Common myeloid progenitor, CD34-positive (primary cell): ENCODE measurements around the gene SIKE1.
"Not testable (repeated sequence)": the region's sequence is repeated elsewhere in the genome, so short reads cannot be mapped to it uniquely, and the experiment has no call there.

Source experiments
- CTCF ChIA-PET: fragments of 350-600 bp; sonication (Branson Sonifier 250); formaldehyde crosslinking; loops from one replicate; lab custom pipeline; 2021; ENCODE audit warnings: antibody characterized with exemption; lab: Charles Lee
- POLR2A ChIA-PET: fragments of 350-600 bp; sonication (Branson Sonifier 250); formaldehyde crosslinking; loops from one replicate; lab custom pipeline; 2021; ENCODE audit warnings: antibody characterized with exemption; lab: Charles Lee
- DNase-seq, 3 donors: peaks; one replicate each; pipeline versions ENCODE4 v3.0.0 to v3.0.0-alpha.2; 2013
- H3K27ac ChIP-seq, 2 experiments: 1 replicate in 1 of 2; 2 replicates in 1 of 2; pipeline ENCODE4 v1.7.0; 2013; ENCODE audit warnings: inconsistent platforms in 2 of 2, low read length in 2 of 2, mild to moderate bottlenecking in 2 of 2, low read depth in 1 of 2, moderate library complexity in 1 of 2; ENCODE audit not compliant: severe bottlenecking in 2 of 2, insufficient read depth in 1 of 2, poor library complexity in 1 of 2
- H3K27me3 ChIP-seq, 5 experiments: replicated peaks in 2 of 5; 1 replicate in 3 of 5; 2 replicates in 2 of 5; pipeline versions ENCODE4 v1.6.1 to v1.7.0; 2013; ENCODE audit warnings: low read length in 4 of 5, mild to moderate bottlenecking in 2 of 5, moderate library complexity in 2 of 5, inconsistent platforms in 1 of 5; ENCODE audit not compliant: insufficient read depth in 5 of 5, control insufficient read depth in 4 of 5
- H3K36me3 ChIP-seq, 4 experiments: 1 replicate in 2 of 4; 2 replicates in 2 of 4; pipeline versions ENCODE4 v1.6.1 to v1.7.0; 2013; ENCODE audit warnings: low read length in 3 of 4, control low read depth in 1 of 4, mild to moderate bottlenecking in 1 of 4; ENCODE audit not compliant: control insufficient read depth in 4 of 4, insufficient read depth in 4 of 4
- H3K4me1 ChIP-seq, 4 experiments: 1 replicate in 3 of 4; 2 replicates in 1 of 4; pipeline versions ENCODE4 v1.6.1 to v1.7.1; 2013; ENCODE audit warnings: low read length in 3 of 4, mild to moderate bottlenecking in 3 of 4, control low read depth in 1 of 4, inconsistent platforms in 1 of 4, moderate library complexity in 1 of 4; ENCODE audit not compliant: control insufficient read depth in 4 of 4, insufficient read depth in 4 of 4; ENCODE audit errors: control extremely low read depth in 1 of 4
- H3K4me3 ChIP-seq, 7 experiments: 1 replicate in 4 of 7; 2 replicates in 3 of 7; pipeline versions ENCODE4 v1.5.1 to v1.7.0; 2013; ENCODE audit warnings: mild to moderate bottlenecking in 7 of 7, low read length in 6 of 7, moderate library complexity in 6 of 7, inconsistent platforms in 2 of 7, low read depth in 2 of 7, control low read depth in 1 of 7; ENCODE audit not compliant: insufficient read depth in 4 of 7, control insufficient read depth in 1 of 7; ENCODE audit errors: extremely low read depth in 1 of 7
- H3K9me3 ChIP-seq, 5 experiments: 1 replicate in 4 of 5; 2 replicates in 1 of 5; pipeline versions ENCODE4 v1.6.1 to v1.7.1; 2013; ENCODE audit warnings: low read length in 4 of 5, mild to moderate bottlenecking in 2 of 5, inconsistent platforms in 1 of 5, low read depth in 1 of 5, moderate library complexity in 1 of 5; ENCODE audit not compliant: control insufficient read depth in 4 of 5, insufficient read depth in 2 of 5; ENCODE audit errors: control extremely low read depth in 1 of 5
- WGBS: methylation state at CpG from one replicate; pipeline ENCODE4 v1.1.5; 2013; ENCODE audit not compliant: insufficient coverage; 5-methylcytosine and 5-hydroxymethylcytosine counted together

The SIKE1 gene

GRCh38 chr1:114803001-114803400 lies 22.5 kb upstream of the SIKE1 start:
- Histone ChIP-seq H3K4me3 (no peak overlapping the region), H3K27ac (no peak overlapping the region), H3K4me1 (no peaks in the 10 kb centered on the region), H3K36me3 (no peaks in the 10 kb centered on the region), H3K9me3 (no peaks in the 10 kb centered on the region), H3K27me3 (no peaks in the 10 kb centered on the region)
- DNase-seq: no peak
- 89% methylated on average over 3 of the region's 3 CpGs for WGBS
- ChIA-PET POLR2A (no interaction called here), CTCF (no interaction called here)

- H3K9me3 ChIP-seq: no peaks in the 10 kb centered on the region
- H3K4me1 ChIP-seq: no peaks in the 10 kb centered on the region
- 100% methylated on average over 2 of the region's 2 CpGs for WGBS
- peaks cover 0 to 2% (median 0%) of the 10 kb centered on the region in 5 experiments for H3K27me3 ChIP-seq
- ChIA-PET POLR2A (no interaction called here), CTCF (no interaction called here)
- H3K36me3 ChIP-seq: no peaks in the 10 kb centered on the region
- H3K4me3 ChIP-seq: no peak overlapping the region
- no peak overlapping the region for H3K27ac ChIP-seq
- no peak for DNase-seq
Observed at GRCh38 chr1:114794038-114794437, 13.6 kb upstream of the SIKE1 start.

GRCh38 chr1:114790581-114790980 lies 10.1 kb upstream of the SIKE1 start:
- POLR2A ChIA-PET, CTCF ChIA-PET: not testable (repeated sequence)
- 100% methylated on average over 4 of the region's 25 CpGs for WGBS

GRCh38 chr1:114786440-114786839 lies 6.0 kb upstream of the SIKE1 start:
- H3K27ac ChIP-seq, H3K9me3 ChIP-seq, H3K4me1 ChIP-seq, H3K36me3 ChIP-seq, POLR2A ChIA-PET, DNase-seq, H3K27me3 ChIP-seq, H3K4me3 ChIP-seq: not testable (repeated sequence)
- CTCF ChIA-PET: interaction anchor here (0.7 kb wide), 1 partner anchor 29 kb away, joined by 3 read pairs; no protein-coding TSS in a partner anchor
- no CpG with 5 or more reads among the region's 1 CpG for WGBS

More at GRCh38 chr1:114790581-114790980, 10.1 kb upstream of the SIKE1 start:
- DNase-seq, H3K27me3 ChIP-seq, H3K9me3 ChIP-seq, H3K4me1 ChIP-seq, H3K27ac ChIP-seq, H3K4me3 ChIP-seq, H3K36me3 ChIP-seq: not testable (repeated sequence)

GRCh38 chr1:114782476-114782875 lies 2.0 kb upstream of the SIKE1 start:
- peaks cover 6 to 16% (median 10%) of the 10 kb centered on the region in 4 experiments for H3K4me1 ChIP-seq
- DNase-seq: no peak
- CTCF ChIA-PET: no interaction called here
- WGBS: 94% methylated on average over 2 of the region's 5 CpGs
- H3K27me3 ChIP-seq: peaks cover 0 to 4% (median 0%) of the 10 kb centered on the region in 5 experiments
- H3K9me3 ChIP-seq: peaks cover 0 to 3% (median 0%) of the 10 kb centered on the region in 5 experiments
- H3K27ac ChIP-seq: no peak overlapping the region
- H3K4me3 ChIP-seq: no peak overlapping the region
- peaks cover 4 to 12% (median 9%) of the 10 kb centered on the region in 4 experiments for H3K36me3 ChIP-seq
- POLR2A ChIA-PET: no interaction called here

GRCh38 chr1:114779722-114780121 lies 763 bp downstream of the SIKE1 start:
- peak overlapping the region in 6 of 7 experiments; percentile 77 to 97 (median 94) for H3K4me3 ChIP-seq
- CTCF ChIA-PET: interaction anchor here (0.7 to 1.1 kb wide), 2 partner anchors 11 to 17 kb away, joined by 3 read pairs; no protein-coding TSS in a partner anchor

GRCh38 chr1:114776726-114777125 lies 3.8 kb downstream of the SIKE1 start:
- H3K27ac ChIP-seq, DNase-seq, CTCF ChIA-PET, H3K4me3 ChIP-seq, POLR2A ChIA-PET, H3K27me3 ChIP-seq, H3K9me3 ChIP-seq: not testable (repeated sequence)
- Histone ChIP-seq H3K36me3 (peaks cover 13 to 42% (median 26%) of the 10 kb centered on the region in 4 experiments), H3K4me1 (peaks cover 6 to 16% (median 10%) of the 10 kb centered on the region in 4 experiments)
- no CpG with 5 or more reads among the region's 4 CpGs for WGBS

More at GRCh38 chr1:114779722-114780121, 763 bp downstream of the SIKE1 start:
- Histone ChIP-seq H3K9me3 (no peaks in the 10 kb centered on the region), H3K27ac (peak overlapping the region; percentile 77 to 93), H3K4me1 (peaks cover 6 to 16% (median 10%) of the 10 kb centered on the region in 4 experiments), H3K27me3 (peaks cover 0 to 4% (median 0%) of the 10 kb centered on the region in 5 experiments), H3K36me3 (peaks cover 7 to 34% (median 16%) of the 10 kb centered on the region in 4 experiments)
- DNase-seq: no peak
- POLR2A ChIA-PET: interaction anchor here (0.6 kb wide), 1 partner anchor 133 kb away, joined by 5 read pairs; no protein-coding TSS in a partner anchor
